Keratinocyte (primary cell): ENCODE measurements around the gene SIM1. TPM values are rescaled to one million over a fixed set of nuclear protein-coding genes. Genes with fewer than 3 reads are reported as not detected.
A peak's percentile ranks its signal among the peaks of the same experiment; 100 is the strongest.

ENCODE experiments used
- DNase-seq: peaks from one replicate; pipeline ENCODE4 v3.0.0-alpha.2; 2011; ENCODE audit warnings: low read depth, missing footprints, low spot score
- FAIRE-seq: peaks from 2 replicates; lab custom pipeline; 2011; peaks lifted over from hg19 to GRCh38; lab: Jason Lieb, UNC
- H2AFZ ChIP-seq: 2 replicates; pipeline ENCODE4 v1.6.0; 2012; ENCODE audit warnings: low read length, control low read depth, inconsistent platforms; ENCODE audit not compliant: control insufficient read depth
- H3K27ac ChIP-seq: 2 replicates; pipeline ENCODE4 v1.5.1; 2011; ENCODE audit warnings: low read length; ENCODE audit not compliant: control insufficient read depth, insufficient read depth
- H3K27me3 ChIP-seq: 3 replicates; pipeline ENCODE4 v1.6.0; 2011; ENCODE audit warnings: low read length; ENCODE audit not compliant: control insufficient read depth, insufficient read depth; ENCODE audit errors: extremely low read depth
- H3K36me3 ChIP-seq, 2 experiments: 2 replicates in 1 of 2; 3 replicates in 1 of 2; pipeline ENCODE4 v1.5.1; 2011; ENCODE audit warnings: low read length in 2 of 2, mild to moderate bottlenecking in 1 of 2; ENCODE audit not compliant: control insufficient read depth in 2 of 2, insufficient read depth in 2 of 2; ENCODE audit errors: extremely low read depth in 1 of 2
- H3K4me1 ChIP-seq: 3 replicates; pipeline ENCODE4 v1.5.1; 2011; ENCODE audit warnings: low read length; ENCODE audit not compliant: control insufficient read depth, insufficient read depth; ENCODE audit errors: extremely low read depth
- H3K4me2 ChIP-seq: 3 replicates; pipeline ENCODE4 v1.6.0; 2011; ENCODE audit warnings: low read depth, low read length; ENCODE audit not compliant: control insufficient read depth, insufficient read depth; ENCODE audit errors: extremely low read depth
- H3K4me3 ChIP-seq, 3 experiments: fragments of 200-600 bp in 1 of 3; sonication (generic) in 1 of 3; 2 replicates in 2 of 3; 3 replicates in 1 of 3; pipeline ENCODE4 v1.5.1; 2011 to 2016; ENCODE audit warnings: low read length in 3 of 3, mild to moderate bottlenecking in 3 of 3, control low read depth in 2 of 3, inconsistent platforms in 1 of 3, low read depth in 1 of 3, mixed read lengths in 1 of 3, mixed run types in 1 of 3, moderate library complexity in 1 of 3; ENCODE audit not compliant: control insufficient read depth in 2 of 3, insufficient read depth in 2 of 3; ENCODE audit errors: extremely low read depth in 1 of 3
- H3K79me2 ChIP-seq: 2 replicates; pipeline ENCODE4 v1.6.0; 2012; ENCODE audit warnings: low read length; ENCODE audit not compliant: control insufficient read depth, insufficient read depth
- H3K9ac ChIP-seq: 3 replicates; pipeline ENCODE4 v1.6.0; 2011; ENCODE audit warnings: low read length; ENCODE audit not compliant: control insufficient read depth, insufficient read depth; ENCODE audit errors: extremely low read depth
- H3K9me1 ChIP-seq: 3 replicates; pipeline ENCODE4 v1.6.0; 2011; ENCODE audit warnings: low read length; ENCODE audit not compliant: control insufficient read depth, insufficient read depth; ENCODE audit errors: extremely low read depth
- H3K9me3 ChIP-seq: 2 replicates; pipeline ENCODE4 v1.5.1; 2012; ENCODE audit warnings: low read depth, low read length; ENCODE audit not compliant: control insufficient read depth
- H4K20me1 ChIP-seq: 3 replicates; pipeline ENCODE4 v1.6.0; 2011; ENCODE audit warnings: low read length; ENCODE audit not compliant: control insufficient read depth, insufficient read depth; ENCODE audit errors: extremely low read depth
- EZH2 ChIP-seq: IDR thresholded peaks from one replicate; pipeline ENCODE4 v1.6.1; 2012; ENCODE audit warnings: inconsistent platforms, mild to moderate bottlenecking, low read length, moderate library complexity
- dilution Hi-C: fragments of 300-500 bp; cut with MboI; formaldehyde crosslinking; loops from one replicate; pipeline ENCODE4 v1.7.0; 2020; ENCODE audit warnings: low sequenced_read_pairs; ENCODE audit not compliant: extremely low pct_ligation_motif_present
- polyA plus RNA-seq, 5 experiments: library from polyadenylated mRNA; depleted of rRNA in 3 of 5; stranded (reverse) in 3 of 5; stranded (forward) in 1 of 5; unstranded in 1 of 5; fragments of >200 nt; gene quantifications; 1 replicate in 1 of 5; 2 replicates in 3 of 5; 3 replicates in 1 of 5; pipeline versions ENCODE4 v1.2.1 to v1.2.3, GENCODE V29; 2011 to 2012; ENCODE audit warnings: missing spikeins in 2 of 5, low read depth in 1 of 5, low replicate concordance in 1 of 5
- TF ChIP-seq, protein P1 (sequence below), 3 experiments: IDR thresholded peaks in 1 of 3; conservative IDR thresholded peaks in 1 of 3; optimal IDR thresholded peaks in 1 of 3; 2 replicates in 2 of 3; 3 replicates in 1 of 3; pipeline versions ENCODE3 to v1.5.1; 2011; ENCODE audit warnings: low read length in 3 of 3, mild to moderate bottlenecking in 3 of 3, moderate library complexity in 2 of 3, control low read depth in 1 of 3, inconsistent platforms in 1 of 3; ENCODE audit not compliant: insufficient read depth in 2 of 3; ENCODE audit errors: extremely low read depth in 1 of 3

The SIM1 gene
- polyA plus RNA-seq, 1 donor (not counting 4 experiments of a cell fraction or from before 2014, with no cell fraction given): not detected

DNA sequence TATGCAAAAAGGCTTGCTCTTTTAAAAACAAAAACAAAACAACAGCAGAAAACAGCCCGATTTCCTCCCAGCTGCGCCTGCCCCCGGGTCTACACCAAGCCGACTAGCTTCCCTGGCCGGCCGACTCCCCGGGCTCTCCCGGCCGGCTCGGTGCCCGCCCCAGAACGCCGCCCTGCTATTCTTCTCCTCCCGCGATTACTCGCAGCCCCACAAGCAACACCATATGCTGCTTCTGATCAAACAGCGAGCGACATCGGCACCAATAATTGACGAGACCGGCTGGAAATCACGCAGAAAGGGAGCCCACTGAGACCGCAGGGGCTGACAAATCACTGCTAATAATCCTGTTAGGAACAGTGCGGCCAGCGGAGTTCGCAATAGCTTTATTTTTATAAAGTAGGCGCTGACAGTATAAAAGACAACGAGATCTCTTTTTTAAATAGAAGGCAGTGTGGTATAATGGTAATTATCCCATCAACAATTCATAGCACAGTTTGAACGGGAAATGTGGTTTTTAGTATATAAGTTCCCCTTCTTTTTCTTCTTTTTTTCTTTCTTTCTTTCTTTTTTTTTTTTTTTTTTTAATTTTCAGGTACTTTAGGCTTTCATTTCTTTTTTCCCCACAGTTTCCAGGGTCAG, 3.3 kb downstream of the SIM1 start:
- no peak overlapping the region for H3K4me2 ChIP-seq
- FAIRE-seq: no peak
- dilution Hi-C loops: loop anchor here (25.0 kb wide), 1 partner anchor 349 kb away; no protein-coding TSS in a partner anchor
- peaks cover 99% of the 10 kb centered on the region for H3K27me3 ChIP-seq
- H2AFZ ChIP-seq: no peak overlapping the region
- no peak overlapping the region for H3K27ac ChIP-seq
- no peak overlapping the region for H3K9ac ChIP-seq
- no peak overlapping the region for H3K4me3 ChIP-seq
- H3K9me1 ChIP-seq: no peaks in the 10 kb centered on the region
- peaks cover 2% of the 10 kb centered on the region for H3K9me3 ChIP-seq
- no peaks in the 10 kb centered on the region for H3K79me2 ChIP-seq
- peaks cover 4% of the 10 kb centered on the region for H4K20me1 ChIP-seq
- no peaks in the 10 kb centered on the region for H3K4me1 ChIP-seq
- no peak for DNase-seq
- TF ChIP-seq, protein P1, sequence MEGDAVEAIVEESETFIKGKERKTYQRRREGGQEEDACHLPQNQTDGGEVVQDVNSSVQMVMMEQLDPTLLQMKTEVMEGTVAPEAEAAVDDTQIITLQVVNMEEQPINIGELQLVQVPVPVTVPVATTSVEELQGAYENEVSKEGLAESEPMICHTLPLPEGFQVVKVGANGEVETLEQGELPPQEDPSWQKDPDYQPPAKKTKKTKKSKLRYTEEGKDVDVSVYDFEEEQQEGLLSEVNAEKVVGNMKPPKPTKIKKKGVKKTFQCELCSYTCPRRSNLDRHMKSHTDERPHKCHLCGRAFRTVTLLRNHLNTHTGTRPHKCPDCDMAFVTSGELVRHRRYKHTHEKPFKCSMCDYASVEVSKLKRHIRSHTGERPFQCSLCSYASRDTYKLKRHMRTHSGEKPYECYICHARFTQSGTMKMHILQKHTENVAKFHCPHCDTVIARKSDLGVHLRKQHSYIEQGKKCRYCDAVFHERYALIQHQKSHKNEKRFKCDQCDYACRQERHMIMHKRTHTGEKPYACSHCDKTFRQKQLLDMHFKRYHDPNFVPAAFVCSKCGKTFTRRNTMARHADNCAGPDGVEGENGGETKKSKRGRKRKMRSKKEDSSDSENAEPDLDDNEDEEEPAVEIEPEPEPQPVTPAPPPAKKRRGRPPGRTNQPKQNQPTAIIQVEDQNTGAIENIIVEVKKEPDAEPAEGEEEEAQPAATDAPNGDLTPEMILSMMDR (optimal IDR thresholded peaks at IDR 0.05 in 1 of 3, IDR thresholded peaks at IDR 0.05 in 1 of 3, conservative IDR thresholded peaks at IDR 0.05 in 1 of 3; ENCODE audit: extremely low read depth in 1 of 3, insufficient read depth in 2 of 3, low read length in 3 of 3): no peak
- TF ChIP-seq EZH2: peak; percentile 88
- H3K36me3 ChIP-seq: no peaks in the 10 kb centered on the region

DNA sequence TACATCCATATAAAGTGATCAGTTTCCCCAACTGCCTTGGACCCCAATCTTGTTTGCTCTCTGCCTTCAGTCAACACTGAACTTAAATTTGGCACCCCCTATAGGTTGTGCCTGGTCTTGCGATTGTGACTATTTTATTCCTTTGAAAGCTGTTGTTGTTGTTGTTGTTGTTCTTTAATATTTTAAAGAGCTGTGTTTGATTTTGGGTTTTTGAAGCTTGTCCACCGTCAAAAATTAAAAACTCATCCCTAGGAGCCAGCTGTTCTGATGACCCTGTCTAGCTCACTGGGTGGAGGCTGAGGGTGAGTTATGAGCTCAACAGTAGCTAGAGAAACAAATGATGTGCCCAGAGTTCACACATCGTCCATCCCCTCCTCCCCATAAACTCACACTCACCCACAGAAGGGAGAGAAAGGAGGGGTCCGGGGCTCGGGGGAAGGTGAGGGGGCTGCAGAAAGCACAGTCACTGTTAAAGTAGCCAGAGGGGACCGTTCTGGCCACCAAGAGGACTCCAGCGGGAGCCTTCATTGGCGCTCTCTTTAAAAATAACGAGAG, 4.0 kb downstream of the SIM1 start:
- peaks cover 2% of the 10 kb centered on the region for H3K9me3 ChIP-seq
- H2AFZ ChIP-seq: no peak overlapping the region
- H3K4me1 ChIP-seq: no peaks in the 10 kb centered on the region
- DNase-seq (no peak), FAIRE-seq (no peak)
- H3K9me1 ChIP-seq: no peaks in the 10 kb centered on the region
- no peak overlapping the region for H3K9ac ChIP-seq
- peaks cover 4% of the 10 kb centered on the region for H4K20me1 ChIP-seq
- H3K27me3 ChIP-seq: peaks cover 99% of the 10 kb centered on the region
- dilution Hi-C loops: loop anchor here (25.0 kb wide), 1 partner anchor 348 kb away; no protein-coding TSS in a partner anchor
- no peak overlapping the region for H3K4me2 ChIP-seq
- TF ChIP-seq EZH2: no peak
- TF ChIP-seq, protein P1 (optimal IDR thresholded peaks at IDR 0.05 in 1 of 3, IDR thresholded peaks at IDR 0.05 in 1 of 3, conservative IDR thresholded peaks at IDR 0.05 in 1 of 3; ENCODE audit: extremely low read depth in 1 of 3, insufficient read depth in 2 of 3, low read length in 3 of 3): peak; percentile 34 to 50 (median 38)
- no peaks in the 10 kb centered on the region for H3K79me2 ChIP-seq
- H3K4me3 ChIP-seq: no peak overlapping the region
- no peak overlapping the region for H3K27ac ChIP-seq
- no peaks in the 10 kb centered on the region for H3K36me3 ChIP-seq
